NCI-H2227 (cell line): ENCODE results near the gene ATXN2.
"Not testable (repeated sequence)": the region's sequence is repeated elsewhere in the genome, so short reads cannot be mapped to it uniquely, and the experiment has no call there.

Experiments used
- DNase-seq: peaks from one replicate; lab custom pipeline; 2025; ENCODE audit not compliant: unreplicated experiment; lab: John Stamatoyannopoulos, UW

Gene ATXN2

DNA sequence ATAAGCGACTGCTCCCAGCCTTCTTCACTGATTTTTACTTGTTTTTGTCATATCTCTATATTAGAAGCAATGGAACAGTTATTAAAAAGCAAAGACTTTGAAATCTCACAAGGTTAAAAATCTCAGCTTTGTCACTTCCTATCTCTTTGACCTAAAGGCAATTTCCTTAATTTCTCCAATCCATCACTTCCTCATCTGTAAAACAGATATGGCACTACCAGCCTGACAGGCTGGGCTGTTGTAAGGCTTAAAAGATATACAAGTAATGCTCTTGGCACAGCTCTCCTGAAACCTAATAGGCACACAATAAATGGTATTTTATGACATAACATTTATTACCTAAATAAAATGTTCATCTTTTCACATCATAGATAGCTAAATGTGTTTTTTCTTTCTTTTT is 25.6 kb downstream of the ATXN2 start:
- DNase-seq = no peak

DNA sequence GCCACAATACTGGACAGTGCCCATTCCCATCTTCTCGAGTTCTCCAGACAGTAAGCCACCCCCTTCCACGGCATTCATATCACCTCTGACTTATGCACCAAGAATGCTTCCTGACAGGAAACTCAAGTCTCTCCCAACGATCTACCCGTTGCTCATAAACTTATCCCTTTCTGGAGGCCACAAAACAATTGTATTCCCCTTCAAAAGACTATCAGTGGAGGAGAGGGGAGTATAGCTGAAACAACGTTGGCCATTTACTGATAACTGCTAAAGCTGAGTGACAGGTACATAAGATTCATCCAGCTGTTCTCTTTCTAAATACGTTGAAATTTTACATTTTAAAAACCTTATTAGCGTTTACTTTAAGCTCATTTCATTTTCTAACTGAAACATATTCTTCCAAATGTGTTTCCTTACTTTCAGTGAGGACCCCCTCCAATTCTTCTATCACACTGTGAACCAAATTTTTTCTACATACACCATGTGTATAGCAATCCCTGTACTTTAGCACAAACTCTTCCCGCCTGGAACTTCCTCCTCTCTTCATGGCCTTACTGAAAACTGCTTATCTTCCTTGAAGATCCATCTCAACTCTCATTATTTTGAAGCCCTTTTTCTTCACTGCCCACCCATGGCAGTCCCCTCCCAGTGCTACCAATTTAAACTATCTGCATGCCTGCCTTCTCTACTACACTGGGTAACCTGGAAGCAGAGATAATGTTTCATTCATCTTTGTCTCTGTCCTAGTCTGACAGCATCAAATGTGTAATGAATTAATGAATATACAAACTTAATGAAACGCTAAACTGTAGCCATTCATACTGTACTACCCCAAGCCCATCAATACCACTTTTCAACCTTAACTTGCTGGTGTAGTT is 28.8 kb downstream of the ATXN2 start:
- no peak for DNase-seq

DNA sequence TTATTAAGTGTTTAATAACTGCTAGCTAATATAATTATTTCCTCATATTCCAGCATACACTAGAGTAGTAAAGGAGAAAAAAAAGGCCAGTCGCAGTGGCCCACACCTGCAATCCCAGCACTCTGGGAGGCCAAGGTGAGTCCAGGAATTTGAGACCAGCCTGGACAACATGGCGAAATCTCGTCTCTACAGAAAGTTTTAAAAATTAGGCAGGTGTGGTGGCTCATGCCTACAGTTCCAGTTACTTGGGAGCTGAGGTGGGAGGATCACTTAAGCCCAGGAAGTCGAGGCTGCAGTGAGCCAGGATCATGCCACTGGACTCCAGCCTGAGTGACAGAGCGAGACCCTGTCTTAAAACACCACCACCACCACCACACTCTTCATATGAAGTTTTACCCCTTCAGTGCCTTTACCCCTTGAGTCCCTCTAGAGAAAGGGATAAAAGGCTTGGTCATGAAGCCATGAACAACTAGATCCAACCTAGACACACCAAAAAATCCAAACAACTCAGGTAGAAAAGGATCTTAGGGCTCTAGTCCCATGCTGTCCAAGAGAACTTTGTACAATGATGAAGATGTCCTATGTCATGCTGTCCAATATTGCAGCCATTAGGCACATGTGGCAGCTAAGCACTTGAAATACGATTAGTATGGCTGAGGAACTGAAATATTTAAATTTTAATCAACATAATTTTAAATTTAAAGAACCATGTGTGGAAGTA is 29.6 kb downstream of the ATXN2 start:
- DNase-seq = no peak

GRCh38 chr12:111560844-111561243 is 38.3 kb downstream of the ATXN2 start:
- DNase-seq = not testable (repeated sequence)

- DNase-seq = no peak
Measured at GRCh38 chr12:111558107-111558376, 41.1 kb downstream of the ATXN2 start.

- no peak for DNase-seq
Measured at GRCh38 chr12:111557271-111558106, 41.6 kb downstream of the ATXN2 start.

DNA sequence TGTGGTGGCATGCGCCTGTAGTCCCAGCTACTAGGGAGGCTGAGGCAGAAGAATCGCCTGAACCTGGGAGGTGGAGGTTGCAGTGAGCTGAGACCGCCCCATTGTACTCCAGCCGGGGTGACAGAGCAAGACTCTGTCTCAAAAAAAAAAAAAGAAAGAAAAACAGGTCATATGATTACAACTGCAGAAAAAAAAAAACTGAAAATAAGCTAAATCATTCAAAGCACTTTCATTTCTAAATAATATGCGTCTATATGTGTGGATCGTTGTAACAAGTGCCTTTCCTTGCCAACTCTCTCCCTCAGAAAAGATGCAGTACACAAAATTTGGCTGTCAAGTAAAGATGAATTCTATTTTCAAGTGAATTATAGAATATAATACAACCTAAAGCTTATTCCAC is 42.4 kb downstream of the ATXN2 start:
- DNase-seq = no peak

DNA sequence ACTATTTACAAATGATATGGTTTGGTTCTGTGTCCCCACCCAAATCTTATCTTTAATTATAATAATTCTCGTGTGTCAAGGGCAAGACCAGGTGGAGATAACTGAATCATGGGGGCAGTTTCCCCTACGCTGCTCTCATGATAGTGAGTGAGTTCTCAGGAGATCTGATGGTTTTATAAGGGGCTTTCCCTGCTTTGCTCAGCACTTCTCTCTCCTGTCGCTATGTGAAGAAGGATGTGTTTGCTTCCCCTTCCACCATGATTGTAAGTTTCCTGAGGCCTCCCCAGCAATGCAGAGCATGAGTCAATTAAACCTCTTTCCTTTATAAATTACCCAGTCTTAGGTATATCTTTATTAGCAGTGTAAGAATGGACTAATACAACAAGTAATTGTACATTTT is 43.8 kb downstream of the ATXN2 start:
- not testable (repeated sequence) for DNase-seq

- DNase-seq = no peak
Measured at GRCh38 chr12:111546758-111547383, 52.2 kb downstream of the ATXN2 start.

DNA sequence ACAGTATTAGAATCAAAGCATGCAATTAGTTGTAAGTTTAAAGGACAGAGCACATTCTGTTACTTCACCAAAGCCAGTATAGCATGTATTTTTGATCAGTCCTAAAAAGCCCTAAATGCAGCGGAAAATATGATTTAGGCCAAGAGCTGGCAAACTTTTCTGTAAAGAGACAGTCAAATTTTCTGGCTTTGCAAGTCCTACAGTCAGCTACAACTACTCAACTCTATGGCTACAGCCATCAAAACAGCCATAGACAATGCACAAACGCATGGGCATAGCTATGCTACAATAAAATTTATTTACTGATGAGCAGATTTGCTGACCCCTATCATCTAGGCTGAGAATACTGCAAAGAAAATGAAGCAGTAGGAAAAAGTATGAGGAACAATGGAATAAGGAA is 52.9 kb downstream of the ATXN2 start:
- no peak for DNase-seq

- DNase-seq = no peak
Measured at GRCh38 chr12:111544032-111544431, 55.1 kb downstream of the ATXN2 start.

- no peak for DNase-seq
Measured at GRCh38 chr12:111532751-111533150, 66.4 kb downstream of the ATXN2 start.

- peak; percentile 72 for DNase-seq
Measured at GRCh38 chr12:111529424-111530368, 69.4 kb downstream of the ATXN2 start.

DNA sequence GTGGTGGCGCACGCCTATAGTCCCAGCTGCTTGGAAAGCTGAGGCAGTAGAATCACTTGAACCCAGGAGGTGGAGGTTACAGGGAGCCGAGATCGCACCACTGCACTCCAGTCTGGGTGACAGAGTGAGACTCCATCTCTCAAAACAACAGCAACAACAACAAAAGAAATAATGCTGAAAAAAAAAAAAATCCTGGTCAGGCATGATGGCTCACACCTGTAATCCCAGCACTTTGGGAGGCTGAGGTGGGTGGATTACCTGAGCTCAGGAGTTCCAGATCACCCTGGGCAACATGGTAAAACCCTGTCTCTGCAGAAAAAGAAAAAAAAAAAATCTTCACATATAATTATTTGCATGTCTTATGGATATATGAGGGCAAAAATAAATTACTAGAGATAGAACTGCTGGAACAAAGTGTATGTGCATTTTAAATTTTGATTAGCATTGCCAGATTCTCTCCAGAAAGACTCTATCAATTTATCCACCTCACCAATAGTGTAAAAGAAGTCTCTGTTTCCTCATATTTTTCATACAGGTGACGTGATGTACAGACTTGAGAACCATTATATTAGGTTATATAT is 75.4 kb downstream of the ATXN2 start:
- DNase-seq = no peak

- DNase-seq = no peak
Measured at GRCh38 chr12:111521801-111522200, 77.3 kb downstream of the ATXN2 start.

GRCh38 chr12:111519937-111520336 is 79.2 kb downstream of the ATXN2 start:
- DNase-seq = no peak

DNA sequence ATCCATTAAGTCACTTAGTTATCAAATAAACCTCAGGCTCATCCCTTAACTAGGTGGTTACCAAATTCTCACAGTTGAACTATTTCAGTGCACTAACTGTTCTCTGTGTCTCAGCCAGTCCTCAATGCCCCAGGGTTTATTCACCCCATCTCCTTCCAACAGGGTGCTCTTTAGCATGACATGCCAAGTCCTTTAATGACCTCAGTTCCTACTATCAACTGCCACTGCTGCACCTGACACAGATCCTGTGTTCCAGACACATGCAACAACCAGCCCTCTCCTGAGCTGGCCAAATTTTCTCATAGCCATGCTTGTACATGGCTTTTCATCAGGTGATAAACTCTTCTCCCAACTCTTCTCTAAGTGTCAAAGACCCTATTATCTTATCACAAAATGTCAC is 80.0 kb downstream of the ATXN2 start:
- DNase-seq = no peak

DNA sequence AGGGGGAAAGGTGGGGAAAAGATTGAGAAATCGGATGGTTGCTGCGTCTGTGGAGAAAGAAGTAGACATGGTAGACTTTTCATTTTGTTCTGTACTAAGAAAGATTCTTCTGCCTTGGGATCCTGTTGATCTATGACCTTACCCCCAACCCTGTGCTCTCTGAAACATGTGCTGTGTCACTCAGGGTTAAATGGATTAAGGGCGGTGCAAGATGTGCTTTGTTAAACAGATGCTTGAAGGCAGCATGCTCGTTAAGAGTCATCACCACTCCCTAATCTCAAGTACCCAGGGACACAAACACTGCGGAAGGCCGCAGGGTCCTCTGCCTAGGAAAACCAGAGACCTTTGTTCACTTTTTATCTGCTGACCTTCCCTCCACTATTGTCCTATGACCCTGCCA is 91.4 kb downstream of the ATXN2 start:
- DNase-seq = not testable (repeated sequence)

GRCh38 chr12:111507258-111507657 is 91.9 kb downstream of the ATXN2 start:
- DNase-seq = not testable (repeated sequence)

DNA sequence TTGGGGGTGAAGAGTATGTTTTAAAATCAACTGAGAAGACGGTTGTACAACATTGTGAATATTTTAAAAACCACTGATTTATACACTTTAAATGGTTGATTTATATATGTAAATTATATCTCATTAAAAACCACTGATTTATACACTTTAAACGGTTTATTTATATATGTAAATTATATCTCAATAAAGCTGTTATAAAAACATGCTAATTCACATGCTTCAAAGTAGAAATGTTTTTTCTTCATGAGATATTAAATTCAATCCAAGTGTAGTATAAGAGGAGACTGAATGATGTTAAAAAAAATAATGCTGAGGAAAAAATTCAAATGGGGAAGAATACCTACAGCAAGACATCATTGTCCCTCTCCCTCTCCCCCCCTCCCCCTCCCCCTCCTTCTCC is 92.9 kb downstream of the ATXN2 start:
- DNase-seq = no peak
